T47D (cell line): ENCODE results near the gene TNS3.
"Not testable (repeated sequence)": the region's sequence is repeated elsewhere in the genome, so short reads cannot be mapped to it uniquely, and the experiment has no call there.

ENCODE experiments used
- DNase-seq, 2 experiments: peaks; one replicate each; pipeline versions ENCODE4 v3.0.0 to v3.0.0-alpha.2; 2011 to 2012; ENCODE audit warnings: low read depth in 1 of 2, low spot score in 1 of 2
- JUND ChIP-seq: IDR thresholded peaks from 2 replicates; pipeline ENCODE4 v1.6.1; 2012; ENCODE audit warnings: low read depth
- in situ Hi-C: cut with HindIII; loops from 2 replicates; pipeline ENCODE4 v1.10.0; 2016; ENCODE audit warnings: low sequenced_read_pairs, low pct_unique_long_range_greater_than_20kb

TNS3 gene

DNA sequence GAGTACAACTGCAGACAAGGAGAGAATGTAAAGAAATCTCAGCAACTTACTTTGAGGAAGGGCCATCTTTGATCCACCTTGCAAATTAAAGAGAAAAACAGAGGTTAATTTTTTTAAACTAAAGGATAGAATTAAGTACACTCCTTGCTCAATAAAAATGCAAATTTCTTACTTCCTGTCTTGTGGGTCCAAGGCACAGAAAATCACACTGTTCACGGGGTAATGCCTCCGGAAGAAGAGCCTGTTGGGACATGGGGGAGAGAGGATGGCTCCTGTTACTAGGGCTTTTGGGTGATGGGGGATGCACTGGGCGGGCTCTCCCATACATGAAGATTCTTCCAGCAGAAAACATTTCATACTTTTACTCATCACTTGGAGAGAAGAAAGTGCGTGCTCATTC is 301.8 kb downstream of the TNS3 start:
- TF ChIP-seq JUND: no peak
- in situ Hi-C loops: no loop called here
- no peak for DNase-seq

- DNase-seq: no peak
- in situ Hi-C loops: no loop called here
- no peak for TF ChIP-seq JUND
These were observed 303.9 kb downstream of the TNS3 start for GRCh38 chr7:47278043-47278442.

GRCh38 chr7:47277321-47277781 is 304.6 kb downstream of the TNS3 start:
- DNase-seq: no peak
- TF ChIP-seq JUND: no peak
- in situ Hi-C loops: no loop called here

- TF ChIP-seq JUND: no peak
- no peak for DNase-seq
- in situ Hi-C loops: no loop called here
These were observed 307.7 kb downstream of the TNS3 start for GRCh38 chr7:47273974-47274766.

- no peak for DNase-seq
- TF ChIP-seq JUND: no peak
- in situ Hi-C loops: no loop called here
These were observed 308.8 kb downstream of the TNS3 start for GRCh38 chr7:47273088-47273487.

DNA sequence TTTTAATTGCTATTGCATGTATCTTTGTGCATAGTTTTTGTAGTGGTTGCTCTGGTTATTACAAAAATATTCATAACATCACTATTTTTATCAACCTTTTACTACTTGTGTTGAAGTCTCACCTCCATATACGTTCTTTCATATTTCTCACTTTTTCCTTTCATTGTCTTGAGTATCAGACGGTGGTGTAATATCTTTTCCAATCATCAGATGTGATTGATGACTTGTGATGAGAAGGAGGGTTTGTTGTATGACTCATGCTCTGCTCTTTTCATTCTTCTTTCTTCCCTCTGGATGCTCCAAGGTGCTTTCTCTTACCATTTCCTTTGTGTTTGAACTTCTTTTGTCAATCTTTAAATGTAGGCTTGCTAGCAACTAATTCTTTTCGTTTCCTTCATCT is 310.2 kb downstream of the TNS3 start:
- DNase-seq: no peak
- in situ Hi-C loops: no loop called here
- no peak for TF ChIP-seq JUND

GRCh38 chr7:47268851-47269836 is 312.8 kb downstream of the TNS3 start:
- TF ChIP-seq JUND: no peak
- DNase-seq: peak in 1 of 2 experiments; percentile 45
- in situ Hi-C loops: no loop called here

DNA sequence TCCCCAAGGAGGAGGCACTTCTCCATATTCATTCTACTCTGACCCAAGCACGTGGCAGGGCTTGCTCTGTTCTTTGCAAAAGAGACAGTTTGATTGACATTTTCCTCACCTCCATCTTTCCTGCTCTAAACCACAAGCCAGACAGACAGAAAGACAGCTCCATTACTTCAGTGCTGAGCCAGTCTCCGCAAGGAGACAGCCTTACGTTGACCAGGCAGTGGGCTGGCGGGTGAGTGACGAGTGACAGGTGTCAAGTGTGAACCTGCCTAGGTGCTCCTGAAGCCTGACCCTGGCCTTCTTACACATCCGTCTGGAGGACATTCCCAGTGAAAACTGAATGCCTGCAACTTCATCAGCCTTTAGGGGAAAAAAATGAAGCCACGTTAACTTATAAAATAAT is 314.6 kb downstream of the TNS3 start:
- TF ChIP-seq JUND: no peak
- DNase-seq: no peak
- in situ Hi-C loops: no loop called here

DNA sequence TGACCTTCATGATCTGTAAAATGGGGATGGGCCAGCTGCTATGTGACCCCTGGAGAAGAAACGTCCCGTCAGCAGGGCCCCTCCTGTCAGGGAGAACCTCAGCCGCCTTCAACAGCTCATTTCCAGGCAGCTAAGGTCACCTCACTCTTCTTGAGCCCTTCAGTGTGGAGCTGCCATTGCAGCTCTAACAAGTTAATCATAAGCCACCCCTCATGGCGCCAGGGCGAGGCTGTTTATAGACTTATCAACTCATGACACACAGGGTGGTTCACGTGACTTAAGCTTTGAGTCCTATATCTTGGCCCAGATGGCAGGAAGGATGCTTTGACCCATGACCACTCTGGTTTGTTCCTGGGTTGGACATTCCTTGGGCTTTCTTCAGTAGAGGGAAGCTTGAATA is 315.1 kb downstream of the TNS3 start:
- DNase-seq: no peak
- in situ Hi-C loops: no loop called here
- no peak for TF ChIP-seq JUND

DNA sequence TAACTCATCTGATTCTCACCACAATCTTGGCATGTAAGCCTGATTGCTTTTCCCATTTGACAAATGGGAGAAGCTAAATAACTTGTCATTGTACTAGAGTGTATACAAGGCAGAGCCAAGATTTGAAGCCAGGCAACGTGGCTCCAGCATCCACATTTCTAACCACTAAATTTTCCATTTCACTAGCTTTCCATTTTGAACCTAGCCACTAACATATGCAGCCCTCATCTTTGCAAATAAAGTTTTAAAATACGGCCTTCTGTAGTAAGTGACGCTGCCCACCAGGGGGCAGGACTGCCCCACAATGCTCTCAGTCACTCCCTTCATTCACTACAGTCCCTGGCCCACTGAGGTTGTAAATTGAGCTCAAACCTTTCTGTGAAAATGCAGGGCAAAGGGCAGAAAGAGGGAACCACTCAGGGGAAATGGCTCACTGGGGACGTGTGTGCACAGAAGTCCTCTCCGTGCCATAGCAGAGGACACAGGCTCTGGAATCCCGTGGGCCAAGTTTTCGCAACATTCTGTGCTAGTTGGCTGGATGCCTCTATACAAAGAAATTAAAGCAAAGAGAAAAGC is 315.7 kb downstream of the TNS3 start:
- in situ Hi-C loops: no loop called here

GRCh38 chr7:47265621-47266020 is 316.3 kb downstream of the TNS3 start:
- no peak for DNase-seq
- in situ Hi-C loops: no loop called here
- TF ChIP-seq JUND: no peak

More for the DNA sequence above, 315.7 kb downstream of the TNS3 start:
- TF ChIP-seq JUND: no peak
- DNase-seq: peak; percentile 54 to 70

GRCh38 chr7:47264021-47264651 is 317.8 kb downstream of the TNS3 start:
- in situ Hi-C loops: no loop called here
- DNase-seq: peak in 1 of 2 experiments; percentile 53
- no peak for TF ChIP-seq JUND

- DNase-seq: no peak
- in situ Hi-C loops: no loop called here
- TF ChIP-seq JUND: no peak
These were observed 319.0 kb downstream of the TNS3 start for GRCh38 chr7:47262881-47263280.

DNA sequence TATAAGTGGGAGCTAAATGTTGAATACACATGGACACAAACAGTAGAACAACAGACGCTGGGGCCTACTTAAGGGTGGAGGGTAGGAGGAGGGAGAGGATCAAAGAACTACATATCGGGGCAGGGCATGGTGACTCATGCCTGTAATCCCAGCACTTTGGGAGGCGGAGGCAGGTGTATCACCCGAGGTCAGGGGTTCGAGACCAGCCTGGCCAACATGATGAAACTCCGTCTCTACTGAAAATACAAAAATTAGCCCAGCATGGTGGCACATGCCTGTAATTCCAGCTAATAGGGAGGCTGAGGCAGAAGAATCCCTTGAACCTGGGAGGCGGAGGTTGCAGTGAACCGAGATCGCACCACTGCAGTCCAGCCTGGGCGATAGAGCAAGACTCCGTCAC is 319.8 kb downstream of the TNS3 start:
- DNase-seq, in situ Hi-C loops: not testable (repeated sequence)
